ENCODE measurements around the gene ZNF462.

GRCh38 chr9:107060062-107060461 lies 197.1 kb downstream of the ZNF462 start:
- TF ChIP-seq CTCF (IDR thresholded peaks at IDR 0.05; ENCODE audit: low read depth, low read length) (no peak), EZH2phosphoT487 (IDR thresholded peaks at IDR 0.05; ENCODE audit: low read depth) (no peak)
